CD4-positive, alpha-beta T cell (primary cell): ENCODE results near the gene LINC00237. TPM values are rescaled to one million over a fixed set of nuclear protein-coding genes. Genes with fewer than 3 reads are reported as not detected.

Source experiments
- ATAC-seq: fragments of 200-7000 bp; cut with Tn5 transposase; one replicate; pipeline ENCODE4 v1.10.0; 2022; ENCODE audit warnings: mild to moderate bottlenecking; ENCODE audit not compliant: poor library complexity
- CTCF ChIA-PET: fragments of 350-600 bp; sonication (Branson Sonifier 250); formaldehyde crosslinking; loops from one replicate; lab custom pipeline; 2021; ENCODE audit warnings: antibody characterized with exemption, inconsistent platforms; lab: Charles Lee
- POLR2A ChIA-PET: fragments of 350-600 bp; sonication (Branson Sonifier 250); formaldehyde crosslinking; loops from one replicate; lab custom pipeline; 2021; ENCODE audit warnings: antibody characterized with exemption, inconsistent platforms; lab: Charles Lee
- DNase-seq, 14 experiments: peaks; one replicate each; pipeline ENCODE4 v3.0.0-alpha.2; 2013 to 2020; ENCODE audit warnings: mixed read lengths in 2 of 14
- H3K27ac ChIP-seq, 2 donors: one replicate each; pipeline versions ENCODE4 v1.5.1 to v1.7.0; 2013; ENCODE audit warnings: low read length in 2 of 2, low read depth in 1 of 2, mild to moderate bottlenecking in 1 of 2
- H3K27me3 ChIP-seq, 2 experiments: 1 replicate in 1 of 2; 2 replicates in 1 of 2; pipeline versions ENCODE4 v1.6.1 to v1.7.0; 2013; ENCODE audit warnings: low read length in 2 of 2, control low read depth in 1 of 2, mild to moderate bottlenecking in 1 of 2, moderate library complexity in 1 of 2; ENCODE audit not compliant: insufficient read depth in 2 of 2, control insufficient read depth in 1 of 2
- H3K36me3 ChIP-seq: one replicate; pipeline ENCODE4 v1.6.1; 2013; ENCODE audit warnings: low read length, control low read depth; ENCODE audit not compliant: insufficient read depth
- H3K4me1 ChIP-seq: one replicate; pipeline ENCODE4 v1.6.1; 2013; ENCODE audit warnings: low read length, control low read depth; ENCODE audit not compliant: insufficient read depth
- H3K4me3 ChIP-seq: one replicate; pipeline ENCODE4 v1.5.1; 2013; ENCODE audit warnings: mild to moderate bottlenecking, low read length, moderate library complexity
- H3K9me3 ChIP-seq, 2 experiments: 1 replicate in 1 of 2; 2 replicates in 1 of 2; pipeline versions ENCODE4 v1.6.1 to v1.7.0; 2013; ENCODE audit warnings: low read length in 2 of 2, mild to moderate bottlenecking in 2 of 2, control low read depth in 1 of 2, moderate library complexity in 1 of 2; ENCODE audit not compliant: control insufficient read depth in 1 of 2, insufficient read depth in 1 of 2
- H3K27ac Mint-ChIP-seq: one replicate; pipeline ENCODE4 v1.8.0; 2020; ENCODE audit warnings: mixed read lengths
- H3K27me3 Mint-ChIP-seq: one replicate; pipeline ENCODE4 v1.8.0; 2021; ENCODE audit warnings: mixed read lengths
- H3K36me3 Mint-ChIP-seq: one replicate; pipeline ENCODE4 v1.8.0; 2021; ENCODE audit warnings: low read depth, mixed read lengths
- H3K4me1 Mint-ChIP-seq: one replicate; pipeline ENCODE4 v1.8.0; 2021; ENCODE audit warnings: low read depth, mixed read lengths
- H3K4me3 Mint-ChIP-seq: one replicate; pipeline ENCODE4 v1.8.0; 2020; ENCODE audit warnings: mild to moderate bottlenecking, mixed read lengths
- H3K9me3 Mint-ChIP-seq: one replicate; pipeline ENCODE4 v1.8.0; 2020; ENCODE audit warnings: mixed read lengths
- intact Hi-C, 2 experiments: fragments of 100-400 bp; cut with DNase I in 1 of 2; cut with micrococcal nuclease in 1 of 2; formaldehyde crosslinking; loops; one replicate each; pipeline versions ENCODE4 v1.15.1 to v1.9.0; 2023 to 2025; cut with DNase I, micrococcal nuclease
- total RNA-seq, 174 experiments: library from RNA in 2 of 174; stranded (reverse) in 2 of 174; gene quantifications; one replicate each; pipeline ENCODE4 v1.2.3 and lab custom pipeline; 2021 to 2026
- TF ChIP-seq, protein P1 (sequence below): fragments of 200-600 bp; IDR thresholded peaks from one replicate; pipeline ENCODE4 v1.8.0; 2022; ENCODE audit warnings: antibody characterized with exemption, mild to moderate bottlenecking

LINC00237 gene
- total RNA-seq, 2 experiments from 2014 or later: not detected

GRCh38 chr20:21083825-21084325, 22.3 kb downstream of the LINC00237 start:
- no peak overlapping the region for H3K4me3 Mint-ChIP-seq
- no peak overlapping the region for H3K27ac ChIP-seq
- H3K36me3 Mint-ChIP-seq: no peaks in the 10 kb centered on the region
- no peak overlapping the region for H3K4me3 ChIP-seq
- intact Hi-C loops: no loop called here
- TF ChIP-seq, protein P1, sequence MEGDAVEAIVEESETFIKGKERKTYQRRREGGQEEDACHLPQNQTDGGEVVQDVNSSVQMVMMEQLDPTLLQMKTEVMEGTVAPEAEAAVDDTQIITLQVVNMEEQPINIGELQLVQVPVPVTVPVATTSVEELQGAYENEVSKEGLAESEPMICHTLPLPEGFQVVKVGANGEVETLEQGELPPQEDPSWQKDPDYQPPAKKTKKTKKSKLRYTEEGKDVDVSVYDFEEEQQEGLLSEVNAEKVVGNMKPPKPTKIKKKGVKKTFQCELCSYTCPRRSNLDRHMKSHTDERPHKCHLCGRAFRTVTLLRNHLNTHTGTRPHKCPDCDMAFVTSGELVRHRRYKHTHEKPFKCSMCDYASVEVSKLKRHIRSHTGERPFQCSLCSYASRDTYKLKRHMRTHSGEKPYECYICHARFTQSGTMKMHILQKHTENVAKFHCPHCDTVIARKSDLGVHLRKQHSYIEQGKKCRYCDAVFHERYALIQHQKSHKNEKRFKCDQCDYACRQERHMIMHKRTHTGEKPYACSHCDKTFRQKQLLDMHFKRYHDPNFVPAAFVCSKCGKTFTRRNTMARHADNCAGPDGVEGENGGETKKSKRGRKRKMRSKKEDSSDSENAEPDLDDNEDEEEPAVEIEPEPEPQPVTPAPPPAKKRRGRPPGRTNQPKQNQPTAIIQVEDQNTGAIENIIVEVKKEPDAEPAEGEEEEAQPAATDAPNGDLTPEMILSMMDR: no peak
- DNase-seq (no peak), ATAC-seq (no peak)
- H3K9me3 ChIP-seq: no peaks in the 10 kb centered on the region
- H3K9me3 Mint-ChIP-seq: no peaks in the 10 kb centered on the region
- ChIA-PET CTCF (no interaction called here), POLR2A (no interaction called here)
- no peak overlapping the region for H3K27ac Mint-ChIP-seq
- no peaks in the 10 kb centered on the region for H3K36me3 ChIP-seq
- H3K4me1 Mint-ChIP-seq: no peaks in the 10 kb centered on the region
- H3K4me1 ChIP-seq: no peaks in the 10 kb centered on the region
- H3K27me3 Mint-ChIP-seq: peaks cover 78% of the 10 kb centered on the region
- peaks cover 9 to 40% of the 10 kb centered on the region in 2 experiments for H3K27me3 ChIP-seq

DNA sequence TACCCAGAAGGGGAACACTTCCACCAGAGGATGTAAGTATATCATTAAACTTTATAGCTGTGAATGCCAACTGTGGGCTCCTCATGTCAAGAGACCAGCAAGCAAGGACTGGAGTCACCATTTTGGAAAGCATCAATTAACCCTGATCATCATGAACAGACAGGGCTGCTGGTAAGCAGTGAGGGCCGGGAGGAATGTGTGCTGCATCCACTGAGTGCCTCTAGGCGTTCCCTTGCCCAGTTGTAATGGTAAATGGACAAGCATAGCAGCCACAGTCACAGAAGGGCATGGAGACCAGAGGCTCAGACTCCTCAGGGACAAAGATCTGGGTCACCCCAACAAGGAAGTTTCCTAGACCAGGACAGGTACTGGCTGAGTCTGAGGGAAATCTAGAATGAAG, 23.6 kb downstream of the LINC00237 start:
- TF ChIP-seq, protein P1: no peak
- peaks cover 78% of the 10 kb centered on the region for H3K27me3 Mint-ChIP-seq
- ChIA-PET CTCF (no interaction called here), POLR2A (no interaction called here)
- Histone ChIP-seq H3K27ac (no peak overlapping the region), H3K4me3 (no peak overlapping the region), H3K27me3 (peaks cover 4 to 30% of the 10 kb centered on the region in 2 experiments), H3K4me1 (no peaks in the 10 kb centered on the region), H3K9me3 (no peaks in the 10 kb centered on the region), H3K36me3 (no peaks in the 10 kb centered on the region)
- no peaks in the 10 kb centered on the region for H3K9me3 Mint-ChIP-seq
- H3K4me3 Mint-ChIP-seq: no peak overlapping the region
- intact Hi-C loops: no loop called here
- no peaks in the 10 kb centered on the region for H3K36me3 Mint-ChIP-seq
- ATAC-seq (no peak), DNase-seq (no peak)
- H3K27ac Mint-ChIP-seq: no peak overlapping the region
- H3K4me1 Mint-ChIP-seq: no peaks in the 10 kb centered on the region

- ChIA-PET POLR2A (no interaction called here), CTCF (no interaction called here)
- Mint-ChIP-seq H3K27me3 (peaks cover 78% of the 10 kb centered on the region), H3K4me3 (no peak overlapping the region), H3K27ac (no peak overlapping the region), H3K36me3 (no peaks in the 10 kb centered on the region), H3K9me3 (no peaks in the 10 kb centered on the region), H3K4me1 (no peaks in the 10 kb centered on the region)
- intact Hi-C loops: no loop called here
- Histone ChIP-seq H3K4me1 (no peaks in the 10 kb centered on the region), H3K4me3 (no peak overlapping the region), H3K9me3 (no peaks in the 10 kb centered on the region), H3K36me3 (no peaks in the 10 kb centered on the region), H3K27me3 (peaks cover 6 to 8% of the 10 kb centered on the region in 2 experiments), H3K27ac (no peak overlapping the region)
- TF ChIP-seq, protein P1: no peak
- DNase-seq (no peak), ATAC-seq (no peak)
These were observed 28.3 kb downstream of the LINC00237 start for GRCh38 chr20:21077809-21078345.
